CD4-positive, alpha-beta T cell treated with Interleukin-6 for 4 hours (primary cell): ENCODE measurements around the gene RAPGEF4.
A peak's percentile ranks its signal among the peaks of the same experiment; 100 is the strongest.

Experiments used
- DNase-seq: peaks from one replicate; pipeline ENCODE4 v3.0.0-alpha.2; 2020; ENCODE audit warnings: mixed read lengths

Gene RAPGEF4

GRCh38 chr2:172735582-172736423 is at the start of gene RAPGEF4:
TSS of gene RAPGEF4 (plus strand) at chr2:172735845. CDS start at chr2:172735984, 139 bp downstream.
- DNase-seq = no peak

GRCh38 chr2:172693037-172693436 is 42.6 kb upstream of the RAPGEF4 start:
- DNase-seq = peak; percentile 14

DNA sequence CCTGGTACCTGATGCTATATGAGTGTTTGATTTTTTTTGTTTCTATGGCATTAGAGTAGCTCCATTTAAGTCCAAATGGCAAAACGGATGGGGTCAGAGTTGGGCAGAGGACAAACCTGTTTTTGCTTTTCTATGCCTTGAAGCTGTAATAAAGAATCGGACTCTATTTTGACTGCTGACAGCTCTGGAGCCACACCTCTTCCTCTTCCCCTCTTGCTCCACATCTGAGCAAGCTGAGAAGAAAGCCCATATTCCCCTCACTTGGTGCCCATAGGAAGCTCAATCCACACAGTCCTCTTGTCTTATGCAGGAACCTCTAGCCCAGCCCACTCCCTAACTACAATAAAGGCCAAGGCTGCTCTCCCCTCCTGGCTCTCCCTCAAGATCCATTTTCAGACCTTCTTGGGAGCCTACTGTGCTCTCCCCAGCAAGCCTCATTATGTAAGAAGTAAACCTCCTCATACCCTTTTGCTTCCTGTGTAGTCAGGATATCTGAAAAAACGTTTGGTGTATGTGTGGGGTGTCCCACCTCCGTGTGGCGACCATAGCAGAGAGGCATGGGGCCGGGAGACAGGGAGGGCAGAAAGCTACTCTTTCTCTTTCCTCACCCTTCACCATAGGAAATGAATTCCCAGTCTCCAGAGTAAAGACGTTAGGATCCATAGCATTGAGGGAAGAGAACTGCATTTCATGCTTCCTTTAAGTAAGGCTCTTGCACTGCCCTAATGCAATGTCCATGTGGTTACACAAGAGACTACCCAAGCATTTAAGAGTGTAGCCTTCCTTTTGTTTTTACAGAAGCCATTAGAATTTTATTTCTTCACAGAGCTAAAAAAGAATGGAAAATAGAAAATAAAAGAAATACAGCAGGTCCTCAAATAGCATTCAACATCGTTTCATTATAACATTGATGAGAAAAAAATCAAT is 41.9 kb upstream of the RAPGEF4 start:
- DNase-seq = no peak

DNA sequence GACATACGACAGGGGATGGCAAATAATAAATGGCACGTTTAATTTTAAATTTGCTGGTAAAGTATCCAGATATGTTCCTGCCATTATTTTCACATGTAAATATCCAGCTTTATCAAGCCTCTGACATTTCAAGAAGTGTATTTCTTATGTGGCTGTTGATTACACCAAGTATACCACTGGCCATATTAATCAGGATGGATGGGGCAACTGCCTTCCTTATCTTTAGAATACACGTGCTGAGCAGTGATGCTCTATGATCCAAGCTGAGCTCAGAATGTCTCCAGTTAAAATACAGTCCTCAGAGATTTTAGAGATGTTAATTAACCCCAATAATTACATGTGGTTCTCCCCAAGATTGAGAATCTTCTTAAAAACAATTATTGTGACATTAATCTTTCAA is 38.3 kb upstream of the RAPGEF4 start:
- no peak for DNase-seq

DNA sequence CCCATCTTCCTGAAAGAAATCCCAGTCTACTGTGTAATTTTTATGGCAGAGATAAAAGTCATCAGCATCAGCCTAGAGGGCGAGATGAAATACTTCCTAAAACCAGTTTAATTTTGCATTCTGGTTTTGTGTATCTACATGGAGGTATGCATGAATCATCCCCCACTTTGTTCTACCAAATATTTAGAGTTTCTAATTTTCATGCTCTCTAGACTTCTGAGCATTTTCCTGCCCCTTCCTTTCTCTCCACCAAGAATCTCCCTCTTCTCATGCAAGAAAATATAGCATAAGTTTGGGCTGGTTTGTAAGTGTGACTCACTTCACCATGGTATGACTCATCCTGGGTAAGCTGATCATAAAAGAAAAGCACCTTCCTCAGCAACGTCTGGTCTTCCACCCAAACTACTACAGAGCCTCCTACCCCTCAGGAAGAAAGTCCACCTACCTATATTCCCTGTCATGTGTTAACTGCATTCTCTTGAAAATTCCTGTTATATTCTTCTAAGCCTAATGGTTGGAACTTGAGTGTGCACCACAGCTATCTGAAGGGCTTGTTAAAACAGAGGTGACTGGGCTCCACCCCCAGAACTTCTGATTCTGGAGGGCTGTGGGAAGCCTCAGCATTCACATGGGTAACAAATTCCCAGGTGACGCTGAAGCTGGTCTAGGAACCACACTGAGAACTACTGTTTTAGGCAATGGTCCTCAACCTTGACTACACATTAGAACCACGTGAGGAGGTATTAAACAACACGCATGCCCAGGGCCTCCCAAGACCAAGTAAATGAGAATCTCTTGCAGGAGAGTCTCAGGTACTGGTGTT is 37.4 kb upstream of the RAPGEF4 start:
- DNase-seq = no peak

DNA sequence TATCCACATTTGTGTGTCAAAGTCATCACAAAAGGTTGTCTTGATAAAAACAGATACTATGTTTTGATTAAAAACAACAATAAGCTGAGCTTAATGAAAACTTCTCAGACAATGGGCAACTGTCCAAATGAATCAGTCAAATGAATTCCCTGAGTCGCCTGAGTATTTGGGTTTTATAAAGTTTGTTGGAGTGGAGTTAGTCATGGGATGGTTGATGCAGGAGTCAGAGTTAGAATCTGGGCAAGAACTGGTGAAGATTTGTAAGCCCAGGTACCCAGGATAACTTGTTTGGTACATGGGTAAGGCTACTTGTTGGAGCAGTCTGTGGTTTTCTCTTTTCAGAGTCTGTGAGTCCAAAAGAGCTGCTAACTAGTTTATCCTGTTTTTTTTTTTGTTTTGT is 34.4 kb upstream of the RAPGEF4 start:
- DNase-seq = no peak

GRCh38 chr2:172702451-172702850 is 33.2 kb upstream of the RAPGEF4 start:
- no peak for DNase-seq

DNA sequence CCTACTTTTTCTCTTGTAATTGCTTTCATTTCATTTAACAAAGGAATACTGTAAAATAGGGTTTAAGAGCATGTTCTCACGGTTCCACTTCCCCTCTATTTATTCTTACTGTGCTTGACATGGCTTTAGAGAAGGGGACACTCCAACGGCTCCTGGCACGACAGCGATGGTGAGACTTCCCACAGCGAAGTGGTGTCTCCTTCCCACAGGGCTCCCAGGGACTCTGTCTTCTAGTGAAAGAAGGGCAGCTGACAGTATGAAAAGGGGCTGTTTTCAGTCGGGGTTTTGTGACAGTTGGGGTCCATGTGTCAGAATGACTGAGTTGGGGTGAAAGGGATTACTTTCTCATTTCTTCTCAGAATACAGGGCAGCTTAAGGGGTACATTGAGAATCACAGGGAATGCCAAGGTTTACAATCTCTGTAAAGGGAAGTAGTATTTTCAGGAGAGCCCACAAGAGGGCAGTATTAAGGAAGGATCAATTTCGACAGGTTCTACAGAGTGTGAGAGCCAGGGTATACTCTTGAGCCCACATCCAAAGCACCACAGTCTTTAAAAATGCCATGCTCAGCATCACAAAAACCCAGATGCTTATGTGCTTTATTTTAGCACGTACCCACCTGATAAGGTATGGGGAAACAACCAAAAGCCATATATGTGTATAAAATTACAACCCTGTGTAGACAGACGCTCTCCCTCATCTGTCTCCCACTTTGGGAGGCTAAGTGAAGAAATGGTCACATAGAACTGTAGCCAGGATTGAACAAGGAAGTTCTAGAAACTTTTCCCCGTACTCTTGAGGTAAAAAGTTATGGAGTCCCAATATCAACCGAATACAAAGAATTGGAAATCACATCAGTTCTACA is 31.3 kb upstream of the RAPGEF4 start:
- no peak for DNase-seq

- DNase-seq = no peak
Measured at GRCh38 chr2:172705352-172705751, 30.3 kb upstream of the RAPGEF4 start.

DNA sequence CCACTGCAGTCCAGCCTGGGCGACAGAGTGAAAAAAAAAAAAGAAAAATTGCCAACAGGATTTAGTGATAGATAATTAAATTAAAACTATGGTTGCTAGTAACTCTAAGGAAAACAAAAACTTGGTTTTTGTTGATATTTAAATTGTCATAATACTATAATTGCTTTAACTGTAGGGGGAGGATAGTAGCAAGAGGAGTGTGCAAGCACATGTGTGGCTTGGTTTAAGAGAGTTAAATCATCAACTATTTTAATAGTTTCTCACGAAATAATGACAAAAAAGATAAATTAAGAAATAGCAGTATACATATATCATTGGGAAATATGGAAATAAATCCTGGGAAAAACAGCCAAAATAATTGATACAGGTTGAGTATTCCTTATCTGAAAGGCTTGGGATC is 27.4 kb upstream of the RAPGEF4 start:
- no peak for DNase-seq

- no peak for DNase-seq
Measured at GRCh38 chr2:172709566-172710291, 25.9 kb upstream of the RAPGEF4 start.

DNA sequence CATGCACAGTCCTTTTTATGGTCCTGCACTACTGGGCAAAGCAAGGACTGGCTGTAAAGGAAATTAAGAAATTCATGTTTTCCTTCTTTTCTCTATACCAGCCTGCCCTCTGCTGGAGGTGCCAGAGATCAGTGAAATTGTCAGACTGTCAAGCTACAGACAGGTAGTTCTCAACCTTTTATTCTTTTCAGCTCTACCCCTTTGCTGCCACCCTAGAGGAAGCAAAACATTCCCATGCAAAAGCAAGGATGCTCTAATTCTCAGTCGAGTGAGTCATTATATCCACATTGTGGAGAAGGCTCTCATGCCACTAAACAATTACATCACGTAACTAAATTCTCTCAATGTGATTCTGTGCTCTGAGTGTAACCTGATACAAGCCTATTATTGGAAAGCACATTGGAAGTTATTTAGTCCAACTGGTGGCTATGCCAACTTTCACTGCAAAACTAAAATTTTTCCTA is 25.0 kb upstream of the RAPGEF4 start:
- peak; percentile 51 for DNase-seq

DNA sequence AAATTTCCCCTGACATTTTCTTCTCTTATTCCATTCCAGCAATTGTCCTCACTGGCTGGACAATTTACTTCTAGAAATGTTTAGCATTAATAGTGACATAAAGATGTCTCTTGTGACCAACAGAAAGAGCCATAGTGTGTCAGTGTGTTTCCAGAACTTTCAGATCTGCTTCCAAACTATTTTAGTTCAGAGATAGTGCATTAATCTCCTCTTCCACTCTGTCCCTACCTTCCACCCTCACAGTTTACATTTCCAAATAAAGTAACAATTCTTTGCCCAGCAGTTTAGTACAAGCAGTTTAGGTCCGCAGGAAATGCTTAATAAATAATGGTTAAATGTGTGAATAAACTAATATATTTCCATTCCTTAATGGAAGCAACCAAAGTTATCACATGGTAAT is 24.5 kb upstream of the RAPGEF4 start:
- no peak for DNase-seq

- DNase-seq = no peak
Measured at GRCh38 chr2:172712251-172712650, 23.4 kb upstream of the RAPGEF4 start.

DNA sequence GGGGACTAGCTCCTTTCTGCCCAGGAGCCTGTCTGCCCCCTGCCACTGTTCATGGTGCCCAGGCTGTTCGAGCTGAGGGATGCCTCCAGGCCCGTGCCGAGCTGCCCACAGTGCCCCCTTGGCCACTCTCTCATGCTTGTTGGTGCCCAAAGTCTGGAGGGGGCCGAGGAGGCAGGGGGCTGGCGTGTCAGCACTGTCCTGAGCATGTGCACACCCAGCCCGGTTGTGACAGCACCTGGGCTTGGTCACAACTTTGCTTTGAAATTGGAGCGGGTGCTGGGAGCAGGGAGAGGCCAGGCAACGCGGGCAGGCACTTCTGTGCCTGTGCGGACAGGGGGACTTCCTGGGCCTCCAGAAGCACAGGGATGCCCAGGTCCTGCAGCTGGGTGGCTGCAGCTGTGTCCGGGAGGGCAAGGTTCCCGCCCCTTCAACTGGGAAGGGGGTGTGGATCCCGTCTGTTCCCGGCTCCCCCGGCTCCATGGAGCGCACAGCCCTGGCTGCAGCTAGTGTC is 22.2 kb upstream of the RAPGEF4 start:
- no peak for DNase-seq

DNA sequence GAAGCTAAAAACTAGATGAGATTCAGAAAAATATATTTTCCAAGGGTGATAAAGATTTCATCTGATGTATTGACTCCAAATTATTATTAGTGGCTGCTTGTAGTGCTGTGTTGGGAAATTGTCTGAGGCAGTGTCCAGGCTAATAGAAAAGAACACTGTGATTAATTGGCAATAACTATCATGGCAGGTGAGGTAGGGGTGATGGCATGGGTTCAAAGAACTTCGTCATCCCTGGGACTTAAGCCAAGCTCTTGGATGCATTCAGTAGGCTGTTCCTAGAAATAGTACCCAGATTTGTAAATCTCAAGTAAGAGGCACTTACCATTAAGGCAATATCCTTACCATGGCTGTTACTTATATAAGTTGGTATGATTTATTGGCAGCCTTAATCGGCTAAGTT is 13.2 kb upstream of the RAPGEF4 start:
- no peak for DNase-seq

DNA sequence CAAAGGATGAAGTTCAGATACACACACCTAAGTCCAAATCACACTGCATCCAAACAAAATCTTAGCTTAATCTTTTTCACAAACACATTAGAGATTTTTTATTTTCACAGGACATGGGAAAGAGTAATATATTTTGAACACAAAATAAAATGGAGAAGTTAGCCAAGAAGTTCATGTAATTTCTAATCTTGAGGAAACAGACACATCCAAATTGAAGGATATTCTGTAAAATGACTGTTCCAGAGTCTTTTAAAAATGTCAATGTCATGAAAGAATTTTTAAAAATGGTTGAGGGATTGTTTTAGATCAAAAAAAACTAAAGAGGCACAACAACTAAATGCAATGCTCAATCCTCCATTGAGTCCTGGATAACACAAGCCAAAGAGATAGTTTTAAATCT is 12.4 kb upstream of the RAPGEF4 start:
- DNase-seq = no peak

DNA sequence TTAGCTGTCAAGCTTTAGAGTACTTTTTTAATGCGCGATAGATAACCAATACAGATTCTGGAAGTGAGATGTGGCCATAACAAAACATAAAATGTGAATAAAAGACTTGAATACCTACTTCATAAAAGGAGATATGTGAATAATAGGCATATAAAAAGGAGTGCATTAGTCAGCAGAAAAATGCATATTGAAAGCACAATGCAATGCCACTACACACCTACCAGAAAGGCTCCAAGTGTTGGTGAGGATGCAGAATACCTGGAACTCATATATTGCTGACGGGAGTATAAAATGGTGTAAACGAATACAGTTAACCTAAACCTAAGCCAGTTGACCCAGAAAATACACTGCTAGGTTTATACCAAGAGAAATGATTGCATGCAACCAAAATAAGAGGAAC is 10.9 kb upstream of the RAPGEF4 start:
- no peak for DNase-seq

GRCh38 chr2:172725284-172725683 is 10.4 kb upstream of the RAPGEF4 start:
- no peak for DNase-seq

- no peak for DNase-seq
Measured at GRCh38 chr2:172725746-172726145, 9.9 kb upstream of the RAPGEF4 start.

- DNase-seq = no peak
Measured at GRCh38 chr2:172726172-172726735, 9.4 kb upstream of the RAPGEF4 start.
